Upper lobe of right lung (tissue), 1 donor: Measurements from ENCODE around the gene AUNIP. TPM values are rescaled to one million over a fixed set of nuclear protein-coding genes. Genes with fewer than 3 reads are reported as not detected.

Source experiments
- ATAC-seq: fragments of 200-7000 bp; cut with Tn5 transposase; one replicate; pipeline ENCODE4 v1.9.1; 2020; ENCODE audit warnings: mild to moderate bottlenecking, moderate library complexity
- DNase-seq: peaks from one replicate; pipeline ENCODE4 v3.0.0-alpha.2; 2020
- H3K27ac ChIP-seq: fragments of 200-600 bp; one replicate; pipeline ENCODE4 v1.8.0; 2022
- H3K27me3 ChIP-seq: fragments of 200-600 bp; one replicate; pipeline ENCODE4 v1.8.0; 2022; ENCODE audit warnings: mild to moderate bottlenecking
- H3K36me3 ChIP-seq: fragments of 200-600 bp; one replicate; pipeline ENCODE4 v1.8.0; 2022
- H3K4me1 ChIP-seq: fragments of 200-600 bp; one replicate; pipeline ENCODE4 v1.8.0; 2022
- H3K4me3 ChIP-seq: fragments of 200-600 bp; one replicate; pipeline ENCODE4 v1.8.0; 2022; ENCODE audit warnings: mild to moderate bottlenecking
- H3K9me3 ChIP-seq: fragments of 200-600 bp; one replicate; pipeline ENCODE4 v1.8.0; 2022
- CTCF ChIP-seq: fragments of 200-600 bp; IDR thresholded peaks from one replicate; pipeline ENCODE4 v1.8.0; 2022; ENCODE audit warnings: antibody characterized with exemption
- intact Hi-C: fragments of 100-400 bp; cut with DNase I; formaldehyde crosslinking; loops from one replicate; pipeline ENCODE4 v1.11.0; 2022
- microRNA-seq: library from miRNA; unstranded; fragments of <30 nt; microRNA quantifications from one replicate; pipeline ENCODE4 v1.2.0, GENCODE V29; 2020; ENCODE audit warnings: borderline microRNAs expressed
- total RNA-seq: library from RNA; stranded (reverse); fragmentation: NEBNext Ultra II Directional; extraction: Animal tissue kit (Norgen Biotek cat#: 25700); gene quantifications from one replicate; pipeline ENCODE4 v1.2.1, GENCODE V29; 2021
- donor health status: DM: no; HTN: yes; CAD: no; lungs with severe emphysema.

AUNIP gene
- total RNA-seq, 1 donor from 2014 or later: not detected

GRCh38 chr1:25790472-25790871 lies 68.8 kb downstream of the AUNIP start:
- DNase-seq (no peak), ATAC-seq (no peak)
- no peak for TF ChIP-seq CTCF
- Histone ChIP-seq H3K4me3 (no peak overlapping the region), H3K27me3 (no peaks in the 10 kb centered on the region), H3K4me1 (peaks cover 2% of the 10 kb centered on the region), H3K9me3 (no peaks in the 10 kb centered on the region), H3K36me3 (peaks cover 6% of the 10 kb centered on the region), H3K27ac (no peak overlapping the region)
- intact Hi-C loops: loop anchor here (10.0 kb wide), 1 partner anchor 176 kb away; the partner anchor contains the start of gene MAN1C1

- DNase-seq (no peak), ATAC-seq (no peak)
- Histone ChIP-seq H3K9me3 (no peaks in the 10 kb centered on the region), H3K4me1 (peaks cover 4% of the 10 kb centered on the region), H3K27me3 (no peaks in the 10 kb centered on the region), H3K27ac (no peak overlapping the region), H3K4me3 (no peak overlapping the region), H3K36me3 (peaks cover 23% of the 10 kb centered on the region)
- intact Hi-C loops: no loop called here
- TF ChIP-seq CTCF: no peak
Measured at GRCh38 chr1:25787760-25788166, 71.5 kb downstream of the AUNIP start.

- H3K27me3 ChIP-seq: no peaks in the 10 kb centered on the region
- DNase-seq (no peak), ATAC-seq (no peak)
- H3K27ac ChIP-seq: no peak overlapping the region
- no peak overlapping the region for H3K4me3 ChIP-seq
- no peak for TF ChIP-seq CTCF
- peaks cover 23% of the 10 kb centered on the region for H3K36me3 ChIP-seq
- intact Hi-C loops: no loop called here
- peaks cover 4% of the 10 kb centered on the region for H3K4me1 ChIP-seq
- no peaks in the 10 kb centered on the region for H3K9me3 ChIP-seq
Measured at GRCh38 chr1:25786887-25787759, 72.1 kb downstream of the AUNIP start.

- DNase-seq (no peak), ATAC-seq (no peak)
- peaks cover 23% of the 10 kb centered on the region for H3K36me3 ChIP-seq
- TF ChIP-seq CTCF: no peak
- peaks cover 4% of the 10 kb centered on the region for H3K4me1 ChIP-seq
- no peaks in the 10 kb centered on the region for H3K27me3 ChIP-seq
- intact Hi-C loops: no loop called here
- no peaks in the 10 kb centered on the region for H3K9me3 ChIP-seq
- no peak overlapping the region for H3K27ac ChIP-seq
- H3K4me3 ChIP-seq: no peak overlapping the region
Measured at GRCh38 chr1:25785333-25786067, 73.8 kb downstream of the AUNIP start.

GRCh38 chr1:25784575-25785051 lies 74.6 kb downstream of the AUNIP start:
- DNase-seq: no peak
- Histone ChIP-seq H3K4me1 (peaks cover 4% of the 10 kb centered on the region), H3K27ac (no peak overlapping the region), H3K4me3 (no peak overlapping the region), H3K9me3 (no peaks in the 10 kb centered on the region), H3K36me3 (peaks cover 23% of the 10 kb centered on the region), H3K27me3 (no peaks in the 10 kb centered on the region)
- no peak for ATAC-seq
- no peak for TF ChIP-seq CTCF
- intact Hi-C loops: no loop called here

Small RNA genes lying within 50 kb of the gene (microRNA-seq; reads per million reads assigned to microRNA genes)
- gene MIR3917: not detected

Other genes with a start within 250 kb of the AUNIP start
- 19.7 TPM for gene MAN1C1, start 242.7 kb downstream of the AUNIP start, total RNA-seq
- gene SELENON, start 59.3 kb downstream of the AUNIP start, total RNA-seq: 95.9 TPM
- gene MTFR1L, start 39.5 kb downstream of the AUNIP start, total RNA-seq: 46.0 TPM
- gene PAQR7, start 16.3 kb upstream of the AUNIP start, total RNA-seq: 10.8 TPM
- 42.5 TPM for gene STMN1, start 47.0 kb upstream of the AUNIP start, total RNA-seq
- 22.6 TPM for gene PAFAH2, start 138.6 kb upstream of the AUNIP start, total RNA-seq
- gene EXTL1, start 162.3 kb upstream of the AUNIP start, total RNA-seq: 0.49 TPM
- not detected for gene SLC30A2, start 186.7 kb upstream of the AUNIP start, total RNA-seq
- 0.46 TPM for gene TRIM63, start 208.2 kb upstream of the AUNIP start, total RNA-seq